OCI-LY1 (cell line): ENCODE results near the gene DPYSL3.

Source experiments
- H2AFZ ChIP-seq: fragments of 200-600 bp; sonication (generic), shearing (Covaris generic); 2 replicates; pipeline ENCODE4 v1.6.0; 2014; ENCODE audit warnings: antibody characterized with exemption, mild to moderate bottlenecking, low read length
- H3F3A ChIP-seq: fragments of 200-600 bp; sonication (generic), shearing (Covaris generic); 2 replicates; pipeline ENCODE4 v1.6.0; 2014; ENCODE audit warnings: mild to moderate bottlenecking, antibody characterized with exemption, low read length, moderate library complexity; ENCODE audit not compliant: insufficient read depth
- H3K27ac ChIP-seq: fragments of 200-600 bp; sonication (generic); 2 replicates; pipeline ENCODE4 v1.5.1; 2014; ENCODE audit warnings: low read length, mixed run types, mild to moderate bottlenecking, low read depth; ENCODE audit not compliant: poor library complexity, severe bottlenecking
- H3K27me3 ChIP-seq: fragments of 200-600 bp; sonication (generic); 2 replicates; pipeline ENCODE4 v1.6.0; 2014; ENCODE audit warnings: antibody characterized with exemption, mild to moderate bottlenecking, low read length, moderate library complexity; ENCODE audit not compliant: insufficient read depth
- H3K36me3 ChIP-seq: fragments of 200-600 bp; sonication (generic); 2 replicates; pipeline ENCODE4 v1.6.1; 2014; ENCODE audit warnings: mild to moderate bottlenecking, antibody characterized with exemption, low read length, moderate library complexity, mixed read lengths; ENCODE audit not compliant: insufficient read depth
- H3K4me1 ChIP-seq: fragments of 200-600 bp; sonication (generic); 2 replicates; pipeline ENCODE4 v1.5.1; 2014; ENCODE audit warnings: mild to moderate bottlenecking, low read length, moderate library complexity; ENCODE audit not compliant: insufficient read depth, severe bottlenecking
- H3K4me2 ChIP-seq: fragments of 200-600 bp; sonication (generic), shearing (Covaris generic); 2 replicates; pipeline ENCODE4 v1.6.1; 2014; ENCODE audit warnings: low read length
- H3K4me3 ChIP-seq: fragments of 200-600 bp; sonication (generic); 2 replicates; pipeline ENCODE4 v1.5.1; 2014; ENCODE audit warnings: low read length, low read depth, mild to moderate bottlenecking, mixed read lengths; ENCODE audit not compliant: poor library complexity, severe bottlenecking
- H3K79me2 ChIP-seq: fragments of 200-600 bp; shearing (Covaris generic); 2 replicates; pipeline ENCODE4 v1.6.1; 2016; ENCODE audit warnings: mixed run types, low read length, mixed read lengths; ENCODE audit not compliant: insufficient read depth
- H3K9ac ChIP-seq: fragments of 200-600 bp; sonication (generic), shearing (Covaris generic); 2 replicates; pipeline ENCODE4 v1.6.1; 2014; ENCODE audit warnings: mild to moderate bottlenecking, low read length, mixed read lengths
- H3K9me2 ChIP-seq: fragments of 200-600 bp; sonication (generic), shearing (Covaris generic); 2 replicates; pipeline ENCODE4 v1.6.1; 2014; ENCODE audit warnings: low read depth, mild to moderate bottlenecking, low read length, mixed read lengths
- H3K9me3 ChIP-seq: fragments of 200-600 bp; shearing (Covaris generic); 2 replicates; pipeline ENCODE4 v1.6.1; 2014; ENCODE audit warnings: low read length, mixed read lengths
- H4K20me1 ChIP-seq: fragments of 200-600 bp; sonication (generic), shearing (Covaris generic); 2 replicates; pipeline ENCODE4 v1.6.0; 2016; ENCODE audit warnings: mild to moderate bottlenecking, low read length; ENCODE audit not compliant: insufficient read depth
- CTCF ChIP-seq: fragments of 200-600 bp; sonication (generic), shearing (Covaris generic); IDR thresholded peaks from 2 replicates; pipeline ENCODE4 v1.5.1; 2017; ENCODE audit warnings: mild to moderate bottlenecking, antibody characterized with exemption, low read length, moderate library complexity, mixed read lengths
- EZH2 ChIP-seq: fragments of 200-600 bp; sonication (generic), shearing (Covaris generic); IDR thresholded peaks from 2 replicates; pipeline ENCODE4 v1.8.0; 2017; ENCODE audit warnings: borderline replicate concordance, mixed run types, mild to moderate bottlenecking, antibody characterized with exemption, low read length, moderate library complexity, mixed read lengths

Gene DPYSL3

DNA sequence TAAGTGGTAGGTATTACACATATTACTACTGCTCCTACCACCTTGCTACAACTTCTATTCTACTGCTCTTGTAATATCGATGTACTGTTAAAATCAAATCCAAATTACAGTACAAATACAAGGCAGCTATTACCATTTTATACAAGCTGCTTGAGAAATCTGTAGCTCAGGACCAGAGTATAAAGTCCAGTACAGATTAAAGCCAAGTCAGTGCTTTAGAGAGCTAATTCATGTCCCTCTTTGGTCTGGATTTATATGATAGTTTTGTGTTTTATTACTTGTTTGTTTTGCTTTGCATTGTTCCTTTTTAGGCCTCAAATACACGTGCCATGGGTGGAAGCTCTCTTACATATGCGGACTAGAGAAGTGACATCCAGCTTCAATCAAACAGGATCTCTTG lies 75.8 kb downstream of the DPYSL3 start:
- H3K4me3 ChIP-seq: no peak overlapping the region
- H3K4me1 ChIP-seq: no peaks in the 10 kb centered on the region
- no peak overlapping the region for H3K9ac ChIP-seq
- no peaks in the 10 kb centered on the region for H3K9me3 ChIP-seq
- no peaks in the 10 kb centered on the region for H3K79me2 ChIP-seq
- H3K4me2 ChIP-seq: no peak overlapping the region
- peaks cover 4% of the 10 kb centered on the region; the same call in 1 of the 2 replicates for H3K27me3 ChIP-seq
- no peak overlapping the region for H2AFZ ChIP-seq
- H4K20me1 ChIP-seq: no peaks in the 10 kb centered on the region
- no peak overlapping the region for H3K27ac ChIP-seq
- no peak for TF ChIP-seq EZH2
- TF ChIP-seq CTCF: no peak
- no peaks in the 10 kb centered on the region for H3F3A ChIP-seq
- H3K9me2 ChIP-seq: no peaks in the 10 kb centered on the region
- no peaks in the 10 kb centered on the region for H3K36me3 ChIP-seq

DNA sequence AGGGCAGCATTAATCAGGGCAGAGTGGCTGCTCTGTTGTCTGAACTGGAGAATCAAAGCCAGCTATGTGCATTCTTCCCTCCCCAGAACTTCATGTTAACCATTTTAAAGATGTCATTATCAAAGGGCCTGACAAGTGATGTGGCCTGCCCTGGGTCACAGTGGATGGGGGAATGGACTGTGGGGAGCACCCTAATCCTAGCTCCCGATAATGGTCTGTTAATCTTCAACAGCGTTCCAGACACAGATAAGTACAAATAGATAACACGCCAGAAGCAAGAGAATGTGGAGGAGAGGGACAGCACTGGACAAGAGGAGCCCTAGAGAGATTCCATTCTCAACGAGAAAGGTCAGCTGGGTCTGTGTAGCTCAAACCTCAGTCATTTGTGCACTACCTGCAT lies 77.5 kb downstream of the DPYSL3 start:
- Histone ChIP-seq H3K4me3 (no peak overlapping the region), H3K36me3 (no peaks in the 10 kb centered on the region), H3K9me2 (no peaks in the 10 kb centered on the region), H2AFZ (no peak overlapping the region), H3K27ac (no peak overlapping the region), H3K4me1 (no peaks in the 10 kb centered on the region), H3K9ac (no peak overlapping the region), H3K4me2 (no peak overlapping the region), H3K79me2 (no peaks in the 10 kb centered on the region), H3K27me3 (no peaks in the 10 kb centered on the region; the same call in 1 of the 2 replicates), H4K20me1 (no peaks in the 10 kb centered on the region), H3F3A (no peaks in the 10 kb centered on the region), H3K9me3 (no peaks in the 10 kb centered on the region)
- TF ChIP-seq EZH2 (no peak), CTCF (no peak)

DNA sequence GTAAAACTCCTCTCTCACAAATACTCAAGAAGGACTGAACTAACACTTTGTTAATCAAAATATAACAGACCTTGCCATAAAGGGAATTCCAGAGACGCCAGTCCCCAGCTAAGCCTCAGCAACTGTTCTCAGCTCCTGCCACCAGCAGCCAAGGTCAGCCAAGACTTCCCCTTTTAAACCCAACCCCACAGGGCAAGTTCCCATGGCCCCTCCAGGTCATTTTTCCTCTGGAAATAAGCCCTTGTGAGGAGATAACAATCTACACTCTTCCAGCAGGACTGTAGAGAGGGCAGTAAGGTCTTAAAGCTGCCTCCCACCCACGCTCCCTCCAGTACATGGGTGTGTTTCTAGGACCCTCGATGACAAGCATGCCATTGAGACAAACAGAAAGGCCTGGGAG lies 78.3 kb downstream of the DPYSL3 start:
- Histone ChIP-seq H3K79me2 (no peaks in the 10 kb centered on the region), H2AFZ (no peak overlapping the region), H3K4me3 (no peak overlapping the region), H3K9ac (no peak overlapping the region), H4K20me1 (no peaks in the 10 kb centered on the region), H3K4me1 (no peaks in the 10 kb centered on the region), H3K27me3 (no peaks in the 10 kb centered on the region), H3K36me3 (no peaks in the 10 kb centered on the region), H3K4me2 (no peak overlapping the region), H3K9me3 (no peaks in the 10 kb centered on the region), H3K9me2 (no peaks in the 10 kb centered on the region), H3K27ac (no peak overlapping the region), H3F3A (no peaks in the 10 kb centered on the region)
- no peak for TF ChIP-seq CTCF
- TF ChIP-seq EZH2: no peak
